SHP77 (cell line): ENCODE measurements around the gene ARHGDIB.

Source experiments
- DNase-seq, 2 experiments: peaks; one replicate each; lab custom pipeline; 2025; lab: John Stamatoyannopoulos, UW

Gene ARHGDIB

GRCh38 chr12:14893506-14894250 lies 67.7 kb downstream of the ARHGDIB start:
- no peak for DNase-seq

GRCh38 chr12:14892726-14893505 lies 68.5 kb downstream of the ARHGDIB start:
- no peak for DNase-seq
